Trophoblast cell (in vitro differentiated cells and primary cell): ENCODE data around the gene CTSZ.

ENCODE experiments used
- DNase-seq, 2 donors: peaks; one replicate each; pipeline ENCODE4 v3.0.0-alpha.2; 2016
- H2AFZ ChIP-seq: 2 replicates; pipeline ENCODE4 v1.6.1; 2013; ENCODE audit warnings: low read length, moderate library complexity, mild to moderate bottlenecking; ENCODE audit not compliant: insufficient read depth, poor library complexity
- H2AK5ac ChIP-seq: 2 replicates; pipeline ENCODE4 v1.6.1; 2013; ENCODE audit warnings: mild to moderate bottlenecking, low read length
- H2BK120ac ChIP-seq: 2 replicates; pipeline ENCODE4 v1.6.1; 2013; ENCODE audit warnings: low read length, mild to moderate bottlenecking, moderate library complexity; ENCODE audit not compliant: insufficient read depth, poor library complexity
- H2BK12ac ChIP-seq: 2 replicates; pipeline ENCODE4 v1.6.1; 2013; ENCODE audit warnings: mild to moderate bottlenecking, low read length, moderate library complexity
- H2BK5ac ChIP-seq: 2 replicates; pipeline ENCODE4 v1.6.1; 2013; ENCODE audit warnings: low read length, low read depth, moderate library complexity, mild to moderate bottlenecking; ENCODE audit not compliant: poor library complexity
- H3K14ac ChIP-seq: 2 replicates; pipeline ENCODE4 v1.6.1; 2013; ENCODE audit warnings: mild to moderate bottlenecking, low read length
- H3K18ac ChIP-seq: 2 replicates; pipeline ENCODE4 v1.6.1; 2013; ENCODE audit warnings: mild to moderate bottlenecking, low read length
- H3K23ac ChIP-seq: 2 replicates; pipeline ENCODE4 v1.6.1; 2013; ENCODE audit warnings: low read length
- H3K27ac ChIP-seq: 2 replicates; pipeline ENCODE4 v1.5.1; 2013; ENCODE audit warnings: low read depth, mild to moderate bottlenecking, inconsistent platforms, low read length, moderate library complexity
- H3K27me3 ChIP-seq: 2 replicates; pipeline ENCODE4 v1.6.1; 2013; ENCODE audit warnings: inconsistent platforms, mild to moderate bottlenecking, low read length, moderate library complexity; ENCODE audit not compliant: insufficient read depth
- H3K36me3 ChIP-seq, 2 experiments: 1 replicate in 1 of 2; 2 replicates in 1 of 2; pipeline ENCODE4 v1.6.1; 2013; ENCODE audit warnings: low read length in 2 of 2, mild to moderate bottlenecking in 2 of 2, moderate library complexity in 1 of 2; ENCODE audit not compliant: insufficient read depth in 2 of 2, control insufficient read depth in 1 of 2
- H3K4ac ChIP-seq: 2 replicates; pipeline ENCODE4 v1.6.1; 2013; ENCODE audit warnings: low read depth, mild to moderate bottlenecking, low read length, moderate library complexity
- H3K4me1 ChIP-seq, 2 experiments: 1 replicate in 1 of 2; 2 replicates in 1 of 2; pipeline ENCODE4 v1.6.1; 2013; ENCODE audit warnings: low read length in 2 of 2, mild to moderate bottlenecking in 2 of 2, moderate library complexity in 1 of 2; ENCODE audit not compliant: insufficient read depth in 2 of 2, control insufficient read depth in 1 of 2
- H3K4me2 ChIP-seq: 2 replicates; pipeline ENCODE4 v1.6.1; 2013; ENCODE audit warnings: inconsistent platforms, mild to moderate bottlenecking, low read length, moderate library complexity
- H3K4me3 ChIP-seq: 2 replicates; pipeline ENCODE4 v1.5.1; 2013; ENCODE audit warnings: mild to moderate bottlenecking, low read depth, low read length, inconsistent platforms
- H3K79me1 ChIP-seq: one replicate; pipeline ENCODE4 v1.6.1; 2013; ENCODE audit warnings: low read length
- H3K79me2 ChIP-seq: 2 replicates; pipeline ENCODE4 v1.6.1; 2013; ENCODE audit warnings: low read length, mild to moderate bottlenecking; ENCODE audit not compliant: control insufficient read depth, insufficient read depth, poor library complexity
- H3K9ac ChIP-seq: 2 replicates; pipeline ENCODE4 v1.6.1; 2013; ENCODE audit warnings: mild to moderate bottlenecking, low read length
- H3K9me3 ChIP-seq: 2 replicates; pipeline ENCODE4 v1.6.1; 2013; ENCODE audit warnings: low read depth, mild to moderate bottlenecking, control low read depth, inconsistent platforms, low read length; ENCODE audit not compliant: insufficient read depth
- H4K12ac ChIP-seq: 2 replicates; pipeline ENCODE4 v1.6.1; 2013; ENCODE audit warnings: low read depth, mild to moderate bottlenecking, low read length, moderate library complexity
- H4K8ac ChIP-seq: 2 replicates; pipeline ENCODE4 v1.6.1; 2013; ENCODE audit warnings: low read depth, mild to moderate bottlenecking, low read length, moderate library complexity
- H4K91ac ChIP-seq: one replicate; pipeline ENCODE4 v1.6.1; 2013; ENCODE audit warnings: low read depth, mild to moderate bottlenecking, low read length, moderate library complexity
- WGBS: extraction: QIAGEN DNeasy Blood & Tissue Kit; methylation state at CpG from one replicate; pipeline ENCODE4 v1.1.7; 2013; ENCODE audit warnings: missing lambda C conversion rate; ENCODE audit not compliant: insufficient read length, insufficient coverage; ENCODE audit errors: extremely low coverage; 5-methylcytosine and 5-hydroxymethylcytosine counted together

Gene CTSZ

GRCh38 chr20:58994390-58995159 lies 12.5 kb downstream of the CTSZ start:
- Histone ChIP-seq H2AK5ac (no peak overlapping the region), H3K79me1 (no peaks in the 10 kb centered on the region), H4K12ac (no peak overlapping the region), H3K23ac (no peak overlapping the region), H2BK120ac (no peak overlapping the region), H3K4me2 (no peak overlapping the region), H3K79me2 (no peaks in the 10 kb centered on the region), H3K4ac (no peak overlapping the region), H4K91ac (no peak overlapping the region), H3K9ac (no peak overlapping the region), H3K36me3 (peaks cover 58 to 70% of the 10 kb centered on the region in 2 experiments), H3K27ac (no peak overlapping the region), H2BK5ac (no peak overlapping the region), H3K27me3 (no peaks in the 10 kb centered on the region), H3K4me3 (no peak overlapping the region), H2AFZ (no peak overlapping the region), H3K14ac (no peak overlapping the region), H2BK12ac (no peak overlapping the region), H3K4me1 (no peaks in the 10 kb centered on the region), H3K9me3 (peaks cover 2% of the 10 kb centered on the region), H4K8ac (no peak overlapping the region), H3K18ac (no peak overlapping the region)
- WGBS: no CpG with 5 or more reads among the region's 17 CpGs
- DNase-seq: no peak

GRCh38 chr20:58993332-58994248 lies 13.5 kb downstream of the CTSZ start:
- WGBS: no CpG with 5 or more reads among the region's 23 CpGs
- no peak overlapping the region for H2BK120ac ChIP-seq
- H3K27ac ChIP-seq: no peak overlapping the region
- no peaks in the 10 kb centered on the region for H3K4me1 ChIP-seq
- no peak overlapping the region for H3K18ac ChIP-seq
- peaks cover 61 to 72% of the 10 kb centered on the region in 2 experiments for H3K36me3 ChIP-seq
- H3K27me3 ChIP-seq: no peaks in the 10 kb centered on the region
- H3K4me2 ChIP-seq: no peak overlapping the region
- no peak overlapping the region for H3K23ac ChIP-seq
- no peak overlapping the region for H2BK12ac ChIP-seq
- DNase-seq: no peak
- H3K4ac ChIP-seq: no peak overlapping the region
- no peak overlapping the region for H3K9ac ChIP-seq
- H3K4me3 ChIP-seq: no peak overlapping the region
- H3K14ac ChIP-seq: no peak overlapping the region
- H3K79me2 ChIP-seq: no peaks in the 10 kb centered on the region
- no peak overlapping the region for H4K91ac ChIP-seq
- no peaks in the 10 kb centered on the region for H3K79me1 ChIP-seq
- no peak overlapping the region for H4K8ac ChIP-seq
- peaks cover 2% of the 10 kb centered on the region for H3K9me3 ChIP-seq
- no peak overlapping the region for H2AFZ ChIP-seq
- no peak overlapping the region for H4K12ac ChIP-seq
- H2BK5ac ChIP-seq: no peak overlapping the region
- no peak overlapping the region for H2AK5ac ChIP-seq

- Histone ChIP-seq H3K4me1 (no peaks in the 10 kb centered on the region), H3K27ac (no peak overlapping the region), H3K9ac (no peak overlapping the region), H3K23ac (no peak overlapping the region), H2AFZ (no peak overlapping the region), H4K91ac (no peak overlapping the region), H3K79me2 (no peaks in the 10 kb centered on the region), H3K14ac (no peak overlapping the region), H3K27me3 (no peaks in the 10 kb centered on the region), H3K4ac (no peak overlapping the region), H3K36me3 (peaks cover 68 to 79% of the 10 kb centered on the region in 2 experiments), H2BK12ac (no peak overlapping the region), H2BK5ac (no peak overlapping the region), H3K4me3 (no peak overlapping the region), H4K12ac (no peak overlapping the region), H3K18ac (no peak overlapping the region), H2BK120ac (no peak overlapping the region), H4K8ac (no peak overlapping the region), H3K9me3 (peaks cover 2% of the 10 kb centered on the region), H3K4me2 (no peak overlapping the region), H3K79me1 (no peaks in the 10 kb centered on the region), H2AK5ac (no peak overlapping the region)
- no CpG with 5 or more reads among the region's 3 CpGs for WGBS
- no peak for DNase-seq
Observed at GRCh38 chr20:58992911-58993310, 14.1 kb downstream of the CTSZ start.

GRCh38 chr20:58991715-58992114 lies 15.3 kb downstream of the CTSZ start:
- no peak overlapping the region for H4K12ac ChIP-seq
- H3K18ac ChIP-seq: no peak overlapping the region
- H3K9ac ChIP-seq: no peak overlapping the region
- no peak overlapping the region for H3K4ac ChIP-seq
- no peak overlapping the region for H4K91ac ChIP-seq
- peaks cover 2% of the 10 kb centered on the region for H3K9me3 ChIP-seq
- H2AK5ac ChIP-seq: no peak overlapping the region
- H2BK5ac ChIP-seq: no peak overlapping the region
- H3K27me3 ChIP-seq: no peaks in the 10 kb centered on the region
- H3K36me3 ChIP-seq: peaks cover 63 to 77% of the 10 kb centered on the region in 2 experiments
- no peak overlapping the region for H3K27ac ChIP-seq
- no peak overlapping the region for H2BK12ac ChIP-seq
- H4K8ac ChIP-seq: no peak overlapping the region
- no peak overlapping the region for H3K4me2 ChIP-seq
- no peak overlapping the region for H2AFZ ChIP-seq
- no peaks in the 10 kb centered on the region for H3K4me1 ChIP-seq
- no CpG with 5 or more reads among the region's 9 CpGs for WGBS
- DNase-seq: no peak
- H3K23ac ChIP-seq: no peak overlapping the region
- no peaks in the 10 kb centered on the region for H3K79me2 ChIP-seq
- no peak overlapping the region for H3K14ac ChIP-seq
- H3K79me1 ChIP-seq: no peaks in the 10 kb centered on the region
- no peak overlapping the region for H3K4me3 ChIP-seq
- H2BK120ac ChIP-seq: no peak overlapping the region
